HL-60 (cell line): ENCODE data around the gene ADAMTS3.

ENCODE experiments used
- DNase-seq, 2 experiments: peaks; one replicate each; pipeline ENCODE4 v3.0.0-alpha.2; 2010 to 2020; ENCODE audit warnings: low read depth in 1 of 2, low spot score in 1 of 2
- H3K27ac ChIP-seq: fragments of 250-450 bp; sonication (Bioruptor Pico); replicated peaks from 2 replicates; pipeline ENCODE4 v1.5.1; 2020; ENCODE audit warnings: mild to moderate bottlenecking, moderate library complexity
- H3K27me3 ChIP-seq: fragments of 250-450 bp; sonication (Bioruptor Pico); 2 replicates; pipeline ENCODE4 v1.5.1; 2021; ENCODE audit warnings: mild to moderate bottlenecking, moderate library complexity; ENCODE audit not compliant: insufficient read depth, poor library complexity, severe bottlenecking
- H3K4me3 ChIP-seq: replicated peaks from 2 replicates; pipeline ENCODE4 v1.5.1; 2011; ENCODE audit warnings: mild to moderate bottlenecking, control low read depth, low read length; ENCODE audit not compliant: insufficient read depth
- CTCF ChIP-seq: IDR thresholded peaks from one replicate; pipeline ENCODE4 v1.5.1; 2011; ENCODE audit warnings: low read length, control low read depth, inconsistent platforms; ENCODE audit not compliant: insufficient read depth
- GABPA ChIP-seq: IDR thresholded peaks from 2 replicates; pipeline ENCODE4 v1.6.1; 2012; ENCODE audit warnings: low read depth
- POLR2AphosphoS5 ChIP-seq: IDR thresholded peaks from 2 replicates; pipeline ENCODE4 v1.6.1; 2012; ENCODE audit warnings: low read depth
- SPI1 ChIP-seq: IDR thresholded peaks from 2 replicates; pipeline ENCODE4 v1.6.1; 2012; ENCODE audit warnings: low read depth, mild to moderate bottlenecking, borderline replicate concordance
- TF ChIP-seq, protein P1 (sequence below): IDR thresholded peaks from 2 replicates; pipeline ENCODE4 v1.6.1; 2012; ENCODE audit warnings: low read depth; ENCODE audit not compliant: insufficient replicate concordance

ADAMTS3 gene

DNA sequence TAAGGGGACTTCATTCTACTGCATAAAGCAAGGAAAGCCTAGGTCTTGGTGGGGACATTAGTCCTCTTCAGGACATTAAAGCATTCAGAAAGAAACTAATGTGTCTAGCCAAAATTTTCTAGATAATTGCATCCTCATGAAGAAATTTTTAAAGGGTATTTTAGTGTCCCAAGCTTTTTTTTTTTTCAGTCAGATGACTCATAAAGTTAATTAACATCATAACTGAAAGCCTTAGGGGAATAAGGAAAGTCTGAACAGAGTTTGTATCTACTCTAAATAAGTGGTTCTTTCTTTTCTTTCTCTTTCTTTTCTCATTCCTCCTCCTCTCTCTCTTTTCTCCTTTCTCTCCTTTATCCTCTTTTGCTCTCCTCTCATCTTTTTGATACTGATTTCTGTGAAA lies 202.4 kb downstream of the ADAMTS3 start:
- TF ChIP-seq SPI1 (no peak), POLR2AphosphoS5 (no peak), CTCF (no peak), GABPA (no peak)
- TF ChIP-seq, protein P1, sequence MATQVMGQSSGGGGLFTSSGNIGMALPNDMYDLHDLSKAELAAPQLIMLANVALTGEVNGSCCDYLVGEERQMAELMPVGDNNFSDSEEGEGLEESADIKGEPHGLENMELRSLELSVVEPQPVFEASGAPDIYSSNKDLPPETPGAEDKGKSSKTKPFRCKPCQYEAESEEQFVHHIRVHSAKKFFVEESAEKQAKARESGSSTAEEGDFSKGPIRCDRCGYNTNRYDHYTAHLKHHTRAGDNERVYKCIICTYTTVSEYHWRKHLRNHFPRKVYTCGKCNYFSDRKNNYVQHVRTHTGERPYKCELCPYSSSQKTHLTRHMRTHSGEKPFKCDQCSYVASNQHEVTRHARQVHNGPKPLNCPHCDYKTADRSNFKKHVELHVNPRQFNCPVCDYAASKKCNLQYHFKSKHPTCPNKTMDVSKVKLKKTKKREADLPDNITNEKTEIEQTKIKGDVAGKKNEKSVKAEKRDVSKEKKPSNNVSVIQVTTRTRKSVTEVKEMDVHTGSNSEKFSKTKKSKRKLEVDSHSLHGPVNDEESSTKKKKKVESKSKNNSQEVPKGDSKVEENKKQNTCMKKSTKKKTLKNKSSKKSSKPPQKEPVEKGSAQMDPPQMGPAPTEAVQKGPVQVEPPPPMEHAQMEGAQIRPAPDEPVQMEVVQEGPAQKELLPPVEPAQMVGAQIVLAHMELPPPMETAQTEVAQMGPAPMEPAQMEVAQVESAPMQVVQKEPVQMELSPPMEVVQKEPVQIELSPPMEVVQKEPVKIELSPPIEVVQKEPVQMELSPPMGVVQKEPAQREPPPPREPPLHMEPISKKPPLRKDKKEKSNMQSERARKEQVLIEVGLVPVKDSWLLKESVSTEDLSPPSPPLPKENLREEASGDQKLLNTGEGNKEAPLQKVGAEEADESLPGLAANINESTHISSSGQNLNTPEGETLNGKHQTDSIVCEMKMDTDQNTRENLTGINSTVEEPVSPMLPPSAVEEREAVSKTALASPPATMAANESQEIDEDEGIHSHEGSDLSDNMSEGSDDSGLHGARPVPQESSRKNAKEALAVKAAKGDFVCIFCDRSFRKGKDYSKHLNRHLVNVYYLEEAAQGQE: no peak
- Histone ChIP-seq H3K27ac (no peak overlapping the region), H3K27me3 (no peaks in the 10 kb centered on the region), H3K4me3 (no peak overlapping the region)
- DNase-seq: no peak

- H3K27me3 ChIP-seq: no peaks in the 10 kb centered on the region
- no peak overlapping the region for H3K4me3 ChIP-seq
- no peak for TF ChIP-seq POLR2AphosphoS5
- no peak for DNase-seq
- no peak overlapping the region for H3K27ac ChIP-seq
These were observed 203.0 kb downstream of the ADAMTS3 start for GRCh38 chr4:72365981-72366380.

GRCh38 chr4:72365016-72365415 lies 204.0 kb downstream of the ADAMTS3 start:
- TF ChIP-seq, protein P1: no peak
- no peak for TF ChIP-seq POLR2AphosphoS5

DNA sequence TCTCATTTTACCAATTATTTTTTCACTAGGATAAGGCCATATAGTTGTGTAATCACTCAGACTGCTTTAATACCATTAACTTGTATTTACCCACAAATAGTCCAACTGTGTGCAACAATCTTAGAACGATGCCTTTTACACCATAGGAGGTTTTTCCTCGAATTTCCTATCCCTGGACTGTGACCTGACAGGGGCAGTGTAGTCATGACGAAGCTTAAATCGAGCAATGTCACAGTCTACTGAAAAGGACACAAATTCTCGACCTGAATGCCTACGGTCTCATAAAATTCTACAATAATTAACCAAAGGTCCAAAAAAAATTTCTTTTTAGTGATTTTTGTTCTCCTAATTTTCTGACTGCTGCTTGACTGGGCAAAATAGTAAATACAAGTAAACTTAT lies 208.9 kb downstream of the ADAMTS3 start:
- no peak for TF ChIP-seq POLR2AphosphoS5
- no peak for TF ChIP-seq GABPA
- TF ChIP-seq SPI1: no peak
- no peak for TF ChIP-seq CTCF
- TF ChIP-seq, protein P1: no peak
- no peak for DNase-seq
- Histone ChIP-seq H3K27ac (no peak overlapping the region), H3K4me3 (no peak overlapping the region), H3K27me3 (no peaks in the 10 kb centered on the region)

More at GRCh38 chr4:72365016-72365415, 204.0 kb downstream of the ADAMTS3 start:
- Histone ChIP-seq H3K27ac (no peak overlapping the region), H3K27me3 (no peaks in the 10 kb centered on the region), H3K4me3 (no peak overlapping the region)
- DNase-seq: no peak
